ENCODE results near the gene DTD2. TPM values are rescaled to one million over a fixed set of nuclear protein-coding genes. Genes with fewer than 3 reads are reported as not detected.

DTD2 gene
- total RNA-seq, 1 donor from 2014 or later, result 5.1 TPM

DNA sequence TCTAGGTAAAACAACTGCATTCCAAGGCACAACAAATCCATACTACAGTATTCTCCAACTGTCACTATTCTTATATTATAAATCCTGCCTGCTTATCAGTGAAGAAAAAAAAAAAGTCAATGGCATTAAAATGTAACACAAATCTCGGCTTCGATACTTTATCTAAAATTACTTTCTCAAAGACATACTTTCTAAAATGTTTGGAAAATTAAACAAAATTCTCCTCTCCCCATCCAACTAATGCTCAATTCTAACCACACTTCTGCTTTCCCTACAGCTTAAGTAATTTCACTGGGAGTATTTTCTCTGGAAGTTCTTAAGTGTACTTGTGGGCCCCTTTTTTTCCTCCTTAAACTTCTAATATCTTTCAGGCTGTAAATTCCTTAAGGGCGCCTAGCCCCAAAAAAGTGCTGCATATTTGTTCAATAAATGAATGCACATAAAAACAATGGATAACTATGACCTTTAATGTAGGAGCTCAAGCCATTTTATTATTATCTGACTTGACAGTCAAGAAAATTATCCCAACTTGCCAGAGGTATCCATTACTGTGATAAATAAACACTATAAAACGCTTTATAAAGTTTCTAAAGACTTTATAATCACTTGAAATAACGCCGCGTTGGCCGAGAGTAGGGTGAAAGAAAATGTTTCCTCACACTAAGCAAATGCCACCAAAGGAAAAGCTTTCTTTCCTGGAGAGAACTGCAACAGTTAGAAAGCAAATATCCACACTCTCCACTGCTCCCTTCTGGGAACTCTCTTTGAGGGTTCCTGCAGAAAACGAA, 37.9 kb downstream of the DTD2 start:
- Mint-ChIP-seq H3K9me3 (ENCODE audit: unreplicated experiment) (no peaks in the 10 kb centered on the region), H3K27ac (ENCODE audit: unreplicated experiment) (peak overlapping the region; percentile 25), H3K4me3 (ENCODE audit: unreplicated experiment) (peak overlapping the region; percentile 95), H3K27me3 (ENCODE audit: unreplicated experiment) (no peaks in the 10 kb centered on the region), H3K36me3 (ENCODE audit: low read depth, unreplicated experiment) (no peaks in the 10 kb centered on the region), H3K4me1 (ENCODE audit: unreplicated experiment) (peaks cover 9% of the 10 kb centered on the region)
- DNase-seq (ENCODE audit: low spot score), result no peak
- TF ChIP-seq, protein P1, sequence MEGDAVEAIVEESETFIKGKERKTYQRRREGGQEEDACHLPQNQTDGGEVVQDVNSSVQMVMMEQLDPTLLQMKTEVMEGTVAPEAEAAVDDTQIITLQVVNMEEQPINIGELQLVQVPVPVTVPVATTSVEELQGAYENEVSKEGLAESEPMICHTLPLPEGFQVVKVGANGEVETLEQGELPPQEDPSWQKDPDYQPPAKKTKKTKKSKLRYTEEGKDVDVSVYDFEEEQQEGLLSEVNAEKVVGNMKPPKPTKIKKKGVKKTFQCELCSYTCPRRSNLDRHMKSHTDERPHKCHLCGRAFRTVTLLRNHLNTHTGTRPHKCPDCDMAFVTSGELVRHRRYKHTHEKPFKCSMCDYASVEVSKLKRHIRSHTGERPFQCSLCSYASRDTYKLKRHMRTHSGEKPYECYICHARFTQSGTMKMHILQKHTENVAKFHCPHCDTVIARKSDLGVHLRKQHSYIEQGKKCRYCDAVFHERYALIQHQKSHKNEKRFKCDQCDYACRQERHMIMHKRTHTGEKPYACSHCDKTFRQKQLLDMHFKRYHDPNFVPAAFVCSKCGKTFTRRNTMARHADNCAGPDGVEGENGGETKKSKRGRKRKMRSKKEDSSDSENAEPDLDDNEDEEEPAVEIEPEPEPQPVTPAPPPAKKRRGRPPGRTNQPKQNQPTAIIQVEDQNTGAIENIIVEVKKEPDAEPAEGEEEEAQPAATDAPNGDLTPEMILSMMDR (IDR thresholded peaks at IDR 0.05; ENCODE audit: unreplicated experiment), result no peak

DNA sequence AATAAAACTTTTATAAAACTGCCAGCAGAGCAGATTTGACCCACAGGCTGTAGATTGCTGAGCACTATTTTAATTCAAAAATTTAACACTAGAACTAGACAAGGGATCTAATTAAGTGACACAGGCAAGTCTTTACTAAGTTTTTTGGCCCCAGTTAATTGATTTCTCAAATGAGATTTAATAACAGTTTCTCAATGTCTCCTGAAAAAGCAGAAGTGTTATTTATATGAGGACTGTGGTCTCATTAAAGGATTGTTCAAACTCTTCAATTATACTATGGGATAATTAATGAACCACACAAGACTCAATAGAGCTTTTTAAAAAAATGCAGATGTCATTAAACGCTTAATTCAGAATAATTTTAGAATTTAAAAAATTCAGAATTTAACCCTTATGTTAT, 38.9 kb downstream of the DTD2 start:
- H3K4me3 Mint-ChIP-seq (ENCODE audit: unreplicated experiment), result no peak overlapping the region
- no peak overlapping the region for H3K27ac Mint-ChIP-seq (ENCODE audit: unreplicated experiment)
- DNase-seq (ENCODE audit: low spot score), result no peak
- H3K4me1 Mint-ChIP-seq (ENCODE audit: unreplicated experiment), result peaks cover 14% of the 10 kb centered on the region
- H3K36me3 Mint-ChIP-seq (ENCODE audit: low read depth, unreplicated experiment), result no peaks in the 10 kb centered on the region
- no peaks in the 10 kb centered on the region for H3K9me3 Mint-ChIP-seq (ENCODE audit: unreplicated experiment)
- H3K27me3 Mint-ChIP-seq (ENCODE audit: unreplicated experiment), result no peaks in the 10 kb centered on the region
- TF ChIP-seq, protein P1 (IDR thresholded peaks at IDR 0.05; ENCODE audit: unreplicated experiment), result no peak

DNA sequence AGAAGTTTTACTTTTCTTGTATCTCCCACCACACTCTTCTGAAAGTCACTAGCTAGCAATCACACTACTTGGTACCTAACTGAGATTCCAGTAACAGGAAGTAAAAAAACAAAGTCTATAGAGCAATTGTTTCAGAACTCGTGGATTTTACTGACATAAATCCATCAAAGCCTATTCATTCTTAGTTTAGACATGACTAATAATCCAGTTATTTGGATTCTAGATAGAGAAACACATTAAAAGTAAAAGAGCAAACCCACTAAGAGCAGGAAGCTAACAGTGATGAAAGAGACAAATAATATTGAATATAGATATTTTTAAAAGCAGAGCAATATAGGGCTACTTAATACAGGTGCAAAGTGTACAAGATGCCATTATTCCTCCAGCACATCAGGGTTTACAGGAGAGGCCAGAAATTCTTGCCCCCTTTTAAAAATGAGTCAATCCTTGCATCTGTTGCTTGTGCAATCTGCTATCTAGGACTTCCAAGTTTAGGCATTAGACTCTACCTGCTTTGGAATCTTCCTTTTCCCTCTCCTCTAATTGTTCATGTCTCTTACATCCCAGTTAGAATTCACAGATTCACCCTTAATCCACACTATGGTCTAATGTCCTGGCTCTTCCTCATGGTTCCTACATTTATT, 43.0 kb downstream of the DTD2 start:
- H3K27me3 Mint-ChIP-seq (ENCODE audit: unreplicated experiment), result peaks cover 2% of the 10 kb centered on the region
- DNase-seq (ENCODE audit: low spot score), result no peak
- TF ChIP-seq, protein P1 (IDR thresholded peaks at IDR 0.05; ENCODE audit: unreplicated experiment), result no peak
- H3K4me1 Mint-ChIP-seq (ENCODE audit: unreplicated experiment), result peaks cover 13% of the 10 kb centered on the region
- H3K4me3 Mint-ChIP-seq (ENCODE audit: unreplicated experiment), result no peak overlapping the region
- H3K9me3 Mint-ChIP-seq (ENCODE audit: unreplicated experiment), result no peaks in the 10 kb centered on the region
- no peaks in the 10 kb centered on the region for H3K36me3 Mint-ChIP-seq (ENCODE audit: low read depth, unreplicated experiment)
- no peak overlapping the region for H3K27ac Mint-ChIP-seq (ENCODE audit: unreplicated experiment)

DNA sequence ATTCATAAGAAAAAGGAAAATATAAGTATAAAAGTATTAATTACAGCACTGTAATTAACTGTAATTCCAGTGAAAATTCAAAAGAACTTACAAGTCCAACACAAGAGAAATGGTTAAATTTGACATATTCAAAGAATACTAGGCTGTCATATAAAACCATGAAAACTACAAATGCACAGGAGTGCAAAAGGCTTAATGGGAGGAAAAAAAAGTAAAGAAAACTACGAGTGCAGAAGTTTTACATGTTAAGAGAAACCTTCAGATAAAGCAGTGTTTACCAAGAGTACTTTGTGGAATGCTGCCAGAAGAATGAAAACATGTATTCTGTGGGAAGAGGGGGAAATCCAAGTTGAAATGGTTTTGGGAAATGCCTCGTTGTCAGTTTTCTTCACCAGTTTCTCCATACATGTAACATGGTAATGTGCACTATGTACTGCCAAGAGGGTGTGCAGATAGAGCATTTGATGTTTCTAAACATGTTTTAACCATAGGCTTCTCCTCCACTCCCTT, 46.0 kb downstream of the DTD2 start:
- no peak for DNase-seq (ENCODE audit: low spot score)
- H3K9me3 Mint-ChIP-seq (ENCODE audit: unreplicated experiment), result no peaks in the 10 kb centered on the region
- no peaks in the 10 kb centered on the region for H3K36me3 Mint-ChIP-seq (ENCODE audit: low read depth, unreplicated experiment)
- H3K27ac Mint-ChIP-seq (ENCODE audit: unreplicated experiment), result no peak overlapping the region
- peaks cover 6% of the 10 kb centered on the region for H3K4me1 Mint-ChIP-seq (ENCODE audit: unreplicated experiment)
- no peak overlapping the region for H3K4me3 Mint-ChIP-seq (ENCODE audit: unreplicated experiment)
- TF ChIP-seq, protein P1 (IDR thresholded peaks at IDR 0.05; ENCODE audit: unreplicated experiment), result no peak
- H3K27me3 Mint-ChIP-seq (ENCODE audit: unreplicated experiment), result peaks cover 2% of the 10 kb centered on the region

Measured in endothelial cell (in vitro differentiated cells).